ENCODE results near the gene SKAP2.

Gene SKAP2

GRCh38 chr7:26863518-26864308, 677 bp downstream of the SKAP2 start (continued):
- peak; percentile 95 for TF ChIP-seq ZNF645 (tag by site-specific recombination; IDR thresholded peaks at IDR 0.05)
- TF ChIP-seq GLI4 (tag by site-specific recombination; IDR thresholded peaks at IDR 0.05), result peak; percentile 53
- peak; percentile 92 for TF ChIP-seq ZNF398 (tag by site-specific recombination; IDR thresholded peaks at IDR 0.05)
- peak; percentile 84 for TF ChIP-seq SCRT1 (tag by site-specific recombination; IDR thresholded peaks at IDR 0.05; ENCODE audit: borderline replicate concordance)
- TF ChIP-seq MYNN (tag by site-specific recombination; IDR thresholded peaks at IDR 0.05; ENCODE audit: borderline replicate concordance), result peak; percentile 58; the same call in 1 of the 2 replicates
- peak; percentile 82 for TF ChIP-seq PRDM6 (tag by site-specific recombination; IDR thresholded peaks at IDR 0.05)
- TF ChIP-seq ZNF837 (tag by site-specific recombination; IDR thresholded peaks at IDR 0.05), result no peak
- TF ChIP-seq ZNF37A (tag by site-specific recombination; IDR thresholded peaks at IDR 0.05), result no peak
- TF ChIP-seq, protein P1, sequence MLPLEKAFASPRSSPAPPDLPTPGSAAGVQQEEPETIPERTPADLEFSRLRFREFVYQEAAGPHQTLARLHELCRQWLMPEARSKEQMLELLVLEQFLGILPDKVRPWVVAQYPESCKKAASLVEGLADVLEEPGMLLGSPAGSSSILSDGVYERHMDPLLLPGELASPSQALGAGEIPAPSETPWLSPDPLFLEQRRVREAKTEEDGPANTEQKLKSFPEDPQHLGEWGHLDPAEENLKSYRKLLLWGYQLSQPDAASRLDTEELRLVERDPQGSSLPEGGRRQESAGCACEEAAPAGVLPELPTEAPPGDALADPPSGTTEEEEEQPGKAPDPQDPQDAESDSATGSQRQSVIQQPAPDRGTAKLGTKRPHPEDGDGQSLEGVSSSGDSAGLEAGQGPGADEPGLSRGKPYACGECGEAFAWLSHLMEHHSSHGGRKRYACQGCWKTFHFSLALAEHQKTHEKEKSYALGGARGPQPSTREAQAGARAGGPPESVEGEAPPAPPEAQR (tag by site-specific recombination; IDR thresholded peaks at IDR 0.05), result peak; percentile 56; the same call in 1 of the 2 replicates
- TF ChIP-seq ZNF707 (tag by site-specific recombination; IDR thresholded peaks at IDR 0.05), result no peak
- TF ChIP-seq YY2 (tag by site-specific recombination; IDR thresholded peaks at IDR 0.05), result 0 out of 2 replicates have a peak, but pooled peaks have one; percentile 44
- TF ChIP-seq ZNF169 (tag by site-specific recombination; IDR thresholded peaks at IDR 0.05), result no peak
- TF ChIP-seq KLF1 (tag by site-specific recombination; IDR thresholded peaks at IDR 0.05), result peak; percentile 39; the same call in 1 of the 2 replicates
- no peak for TF ChIP-seq YY1 (tag by site-specific recombination; IDR thresholded peaks at IDR 0.05)
- TF ChIP-seq ZNF501 (tag by site-specific recombination; IDR thresholded peaks at IDR 0.05), result peak; percentile 89; the same call in 1 of the 2 replicates
- peak; percentile 48; the same call in 1 of the 2 replicates for TF ChIP-seq ZNF639 (tag by site-specific recombination; IDR thresholded peaks at IDR 0.05)
- TF ChIP-seq ZNF776 (tag by site-specific recombination; IDR thresholded peaks at IDR 0.05; ENCODE audit: borderline replicate concordance), result no peak
- no peak for TF ChIP-seq GLI2 (tag by site-specific recombination; IDR thresholded peaks at IDR 0.05; ENCODE audit: borderline replicate concordance, low read depth)
- TF ChIP-seq PRDM1 (tag by site-specific recombination; IDR thresholded peaks at IDR 0.05), result peak; percentile 81
- TF ChIP-seq HOXA7 (CRISPR knock-in tag; IDR thresholded peaks at IDR 0.05; ENCODE audit: borderline replicate concordance), result no peak
- peak; percentile 32 for TF ChIP-seq BCL11A (tag by site-specific recombination; IDR thresholded peaks at IDR 0.05; ENCODE audit: low read depth)
- peak; percentile 8; the same call in 1 of the 2 replicates for TF ChIP-seq ZNF623 (tag by site-specific recombination; IDR thresholded peaks at IDR 0.05)
- TF ChIP-seq ZFP69B (tag by site-specific recombination; IDR thresholded peaks at IDR 0.05), result peak; percentile 84
- TF ChIP-seq GLIS2 (tag by site-specific recombination; IDR thresholded peaks at IDR 0.05), result peak; percentile 53
- TF ChIP-seq ZBTB48 (tag by site-specific recombination; IDR thresholded peaks at IDR 0.05), result peak; percentile 86
- peak; percentile 88; the same call in 1 of the 2 replicates for TF ChIP-seq ZBTB7A (tag by site-specific recombination; IDR thresholded peaks at IDR 0.05; ENCODE audit: low read depth)
- TF ChIP-seq KLF16 (tag by site-specific recombination; IDR thresholded peaks at IDR 0.05), result peak; percentile 14; the same call in 1 of the 2 replicates
- peak; percentile 82 for TF ChIP-seq ZNF843 (tag by site-specific recombination; IDR thresholded peaks at IDR 0.05)
- no peak for TF ChIP-seq HOXC10 (CRISPR knock-in tag; IDR thresholded peaks at IDR 0.05)
- no peak for TF ChIP-seq ZNF544 (tag by site-specific recombination; IDR thresholded peaks at IDR 0.05)
- no peak for TF ChIP-seq ZNF155 (tag by site-specific recombination; IDR thresholded peaks at IDR 0.05)
- TF ChIP-seq ZBTB17 (tag by site-specific recombination; IDR thresholded peaks at IDR 0.05), result peak; percentile 91
- peak; percentile 86 for TF ChIP-seq EGR2 (tag by site-specific recombination; IDR thresholded peaks at IDR 0.05; ENCODE audit: low read depth)
- TF ChIP-seq ZNF350 (tag by site-specific recombination; IDR thresholded peaks at IDR 0.05), result no peak
